GM21381 (cell line): ENCODE results near the gene TRANK1.

Experiments used
- ATAC-seq: cut with Tn5 transposase; IDR thresholded peaks from one replicate; pipeline ENCODE4 v1.9.1; 2021; ENCODE audit warnings: mild to moderate bottlenecking, moderate library complexity; ENCODE audit not compliant: unreplicated experiment

The TRANK1 gene

DNA sequence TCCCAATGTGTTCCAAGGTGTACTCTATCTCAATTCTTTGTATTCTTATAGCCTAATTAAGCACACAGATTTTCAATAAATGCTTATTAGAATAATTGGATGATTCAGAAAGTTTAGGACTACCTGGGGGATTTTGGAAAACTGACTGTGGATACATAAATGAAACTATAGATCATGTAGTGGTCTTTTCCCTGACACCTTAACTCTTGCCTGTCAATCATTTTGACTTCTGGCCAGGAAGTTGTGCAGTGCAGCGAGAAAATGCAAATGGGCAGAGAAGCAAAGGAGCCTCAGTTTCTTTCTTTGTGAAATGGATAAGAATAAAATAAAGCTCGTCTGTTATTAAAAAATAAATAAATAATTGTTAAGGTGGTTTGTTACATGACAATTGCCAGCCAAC is 133.1 kb downstream of the TRANK1 start:
- no peak for ATAC-seq

DNA sequence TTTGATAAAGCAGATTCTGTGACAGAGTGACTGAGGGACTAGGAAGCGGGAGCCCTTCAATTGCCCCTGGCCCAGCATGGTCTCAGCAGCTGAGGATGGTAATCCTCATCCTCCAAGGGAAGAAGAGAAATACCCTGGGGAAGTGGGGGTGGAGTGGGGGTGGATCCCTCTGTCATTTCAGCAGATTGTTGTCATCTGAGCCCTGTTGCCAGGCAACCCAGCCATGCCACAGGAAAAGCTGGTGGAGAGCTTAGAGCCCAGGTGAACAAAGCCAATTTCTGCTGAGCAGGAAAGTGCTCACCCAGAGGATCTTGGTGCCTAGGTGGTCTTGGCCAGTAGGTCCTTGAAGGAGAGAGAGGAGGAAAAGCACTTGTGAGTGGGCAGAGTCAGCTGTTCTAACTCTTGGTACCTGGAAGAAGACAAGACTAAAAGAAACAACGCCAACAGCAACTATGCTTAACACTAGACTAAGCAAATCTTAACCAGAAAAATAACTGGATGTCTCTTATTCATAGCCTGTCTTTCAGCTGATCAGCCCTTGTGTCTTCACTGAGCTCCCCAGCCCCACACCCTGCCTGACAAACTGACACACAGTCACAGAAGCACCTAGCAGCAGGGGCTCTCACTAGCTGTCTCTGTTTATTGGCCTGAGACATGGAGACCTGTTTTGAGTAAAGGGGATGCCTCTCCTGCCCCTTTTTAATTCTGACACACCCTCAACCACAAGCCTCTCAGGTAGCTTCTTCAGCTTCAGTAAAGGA is 140.4 kb downstream of the TRANK1 start:
- no peak for ATAC-seq

DNA sequence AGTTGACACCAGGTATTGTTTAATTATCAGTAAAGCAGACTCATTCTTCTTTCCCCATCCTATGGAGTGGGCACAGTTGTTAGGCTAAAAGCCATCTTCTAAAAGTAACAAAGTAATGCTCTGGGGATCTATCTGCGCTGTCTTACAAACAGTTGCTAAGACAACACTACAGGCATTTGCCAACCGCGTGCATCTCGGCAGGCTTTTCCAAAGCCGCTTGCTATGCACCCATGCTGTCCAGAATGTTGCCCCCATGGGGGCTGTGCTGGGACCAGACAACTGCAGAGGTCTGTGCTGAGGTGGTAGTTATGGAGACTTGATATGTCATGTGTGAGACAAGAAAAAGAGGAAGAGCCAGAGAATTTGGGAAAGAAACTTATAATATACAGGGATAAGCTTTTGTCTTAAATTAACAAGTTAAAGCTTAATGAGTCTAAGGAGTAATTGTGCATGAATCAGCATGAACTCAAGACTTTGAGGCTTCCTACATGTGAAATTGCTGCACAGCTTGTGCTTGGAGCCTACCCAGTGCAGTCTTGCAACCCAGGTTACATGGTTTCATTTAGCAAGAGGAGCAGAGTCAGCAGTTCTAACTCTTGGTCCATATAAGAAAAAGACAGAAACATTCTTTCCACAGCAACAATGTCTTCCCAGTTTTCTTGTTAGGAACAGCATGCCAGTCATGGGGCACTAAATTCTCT is 141.6 kb downstream of the TRANK1 start:
- no peak for ATAC-seq

DNA sequence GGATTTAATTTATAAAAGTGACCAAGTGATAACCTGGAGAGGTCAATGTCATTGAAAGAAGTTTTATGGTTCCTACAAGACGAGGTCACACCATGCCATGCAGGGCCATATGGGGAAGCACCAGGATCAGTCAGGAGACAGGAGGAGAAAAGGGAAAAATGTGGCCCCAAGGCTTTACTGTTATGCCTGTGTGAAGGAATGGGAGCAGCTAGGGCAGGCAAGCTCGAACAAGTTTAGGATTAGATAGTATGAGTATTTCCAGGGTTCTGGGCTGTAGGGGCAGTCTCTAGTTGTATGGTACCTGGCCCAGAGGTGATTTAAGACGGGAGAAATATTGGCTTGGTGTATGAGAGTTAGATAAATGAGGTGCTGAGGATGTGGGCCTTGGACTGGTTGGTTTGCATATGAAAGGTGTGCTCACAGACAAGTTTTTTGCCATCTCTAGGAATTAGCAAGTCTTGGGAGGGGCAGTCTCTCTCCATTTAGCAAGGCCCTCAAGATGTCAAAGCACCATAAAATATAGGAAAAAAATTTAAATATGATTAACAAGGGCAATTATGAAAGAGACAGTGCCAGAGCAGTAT is 144.2 kb downstream of the TRANK1 start:
- no peak for ATAC-seq

DNA sequence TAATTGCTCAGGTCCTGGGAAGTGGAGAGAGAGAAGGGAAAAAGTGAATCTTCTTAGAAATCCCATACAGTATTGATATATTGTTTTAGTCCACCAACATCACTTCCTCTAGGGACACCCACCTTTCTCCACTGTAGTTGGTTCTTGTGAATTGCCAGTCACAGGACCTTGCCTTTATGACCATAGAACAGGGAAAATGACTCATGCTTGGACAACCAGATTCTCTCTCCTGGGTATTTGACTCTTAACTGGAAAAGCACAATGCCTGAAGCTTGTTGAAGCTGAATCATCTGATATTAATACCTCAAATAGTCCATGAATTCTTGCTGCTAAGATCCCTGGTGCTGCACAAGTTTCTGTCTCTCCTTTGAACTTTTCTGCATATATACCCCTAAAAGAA is 148.0 kb downstream of the TRANK1 start:
- no peak for ATAC-seq

DNA sequence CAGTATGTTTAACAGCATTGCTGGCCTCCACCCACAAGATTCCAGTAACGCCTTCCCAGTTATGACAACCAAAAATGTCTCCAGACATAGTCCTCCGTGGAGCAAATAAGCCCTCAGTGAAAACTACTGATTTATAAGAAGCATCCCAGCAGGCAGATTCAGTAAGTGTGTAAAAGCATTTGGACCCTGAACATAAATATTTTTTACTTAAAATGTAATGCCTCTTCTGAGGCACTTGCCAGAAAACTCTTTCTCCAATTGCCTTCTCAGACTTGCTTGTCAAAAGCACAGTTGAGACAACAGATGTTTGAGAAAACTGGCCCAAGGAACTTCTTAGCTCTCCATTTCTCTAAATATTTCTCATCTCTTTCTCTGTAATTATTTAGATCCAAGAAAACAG is 148.7 kb downstream of the TRANK1 start:
- ATAC-seq: no peak

DNA sequence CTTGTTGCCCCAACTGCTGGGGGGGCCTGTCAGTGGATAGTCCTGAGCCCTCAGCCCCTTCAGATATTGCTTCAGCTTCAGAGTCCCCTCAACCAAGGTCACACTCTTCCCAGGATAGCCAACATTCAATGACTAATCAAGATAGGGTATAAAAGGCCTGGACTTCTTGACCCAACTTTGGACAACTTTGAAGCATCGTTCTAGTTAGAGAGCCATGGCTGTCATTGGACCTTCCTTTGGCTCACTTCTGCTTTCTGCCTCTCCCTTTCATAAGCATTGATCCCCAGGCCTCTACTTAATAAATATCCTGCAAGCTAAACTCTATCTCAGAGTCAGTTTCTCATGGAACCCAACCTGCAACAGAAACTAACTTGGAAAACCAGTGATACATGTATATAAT is 149.2 kb downstream of the TRANK1 start:
- ATAC-seq: no peak

DNA sequence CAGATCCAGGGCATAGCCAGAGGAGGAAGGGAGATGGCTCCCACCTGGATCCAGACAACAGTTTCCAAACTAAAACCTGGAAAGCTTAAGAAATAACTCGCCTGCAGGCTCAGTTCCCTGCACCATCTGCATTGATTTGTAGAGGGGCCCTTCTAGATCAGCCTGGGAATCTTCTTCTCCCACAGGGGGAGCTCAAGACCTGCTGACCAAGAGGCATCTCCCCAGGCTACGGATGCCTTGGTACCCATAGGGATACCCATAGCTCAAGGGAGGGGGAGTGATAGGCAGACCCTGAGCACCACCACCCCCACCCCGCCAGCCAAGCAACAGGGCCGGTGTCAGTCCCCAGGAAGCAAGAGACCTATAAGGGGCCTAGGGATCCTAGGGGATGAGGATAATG is 152.5 kb downstream of the TRANK1 start:
- ATAC-seq: no peak

DNA sequence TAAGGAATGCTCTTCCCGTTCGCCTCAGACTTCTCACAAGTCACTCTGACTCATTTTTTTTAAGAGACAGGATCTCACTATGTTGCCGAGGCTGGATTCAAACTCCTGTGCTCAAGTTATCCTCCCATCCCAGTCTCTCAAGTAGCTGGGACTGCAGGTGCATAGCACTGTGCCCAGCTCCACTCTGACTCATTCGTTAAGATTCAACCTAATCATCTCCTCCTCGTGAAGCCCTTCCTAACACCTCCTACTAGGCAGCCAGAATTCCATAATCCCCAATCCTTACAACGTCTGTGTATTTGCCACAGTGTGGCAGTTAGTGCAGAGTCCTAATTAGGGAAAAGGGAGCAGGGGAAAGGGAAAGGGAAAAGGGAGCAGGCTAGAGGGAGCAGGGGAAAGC is 154.1 kb downstream of the TRANK1 start:
- no peak for ATAC-seq

DNA sequence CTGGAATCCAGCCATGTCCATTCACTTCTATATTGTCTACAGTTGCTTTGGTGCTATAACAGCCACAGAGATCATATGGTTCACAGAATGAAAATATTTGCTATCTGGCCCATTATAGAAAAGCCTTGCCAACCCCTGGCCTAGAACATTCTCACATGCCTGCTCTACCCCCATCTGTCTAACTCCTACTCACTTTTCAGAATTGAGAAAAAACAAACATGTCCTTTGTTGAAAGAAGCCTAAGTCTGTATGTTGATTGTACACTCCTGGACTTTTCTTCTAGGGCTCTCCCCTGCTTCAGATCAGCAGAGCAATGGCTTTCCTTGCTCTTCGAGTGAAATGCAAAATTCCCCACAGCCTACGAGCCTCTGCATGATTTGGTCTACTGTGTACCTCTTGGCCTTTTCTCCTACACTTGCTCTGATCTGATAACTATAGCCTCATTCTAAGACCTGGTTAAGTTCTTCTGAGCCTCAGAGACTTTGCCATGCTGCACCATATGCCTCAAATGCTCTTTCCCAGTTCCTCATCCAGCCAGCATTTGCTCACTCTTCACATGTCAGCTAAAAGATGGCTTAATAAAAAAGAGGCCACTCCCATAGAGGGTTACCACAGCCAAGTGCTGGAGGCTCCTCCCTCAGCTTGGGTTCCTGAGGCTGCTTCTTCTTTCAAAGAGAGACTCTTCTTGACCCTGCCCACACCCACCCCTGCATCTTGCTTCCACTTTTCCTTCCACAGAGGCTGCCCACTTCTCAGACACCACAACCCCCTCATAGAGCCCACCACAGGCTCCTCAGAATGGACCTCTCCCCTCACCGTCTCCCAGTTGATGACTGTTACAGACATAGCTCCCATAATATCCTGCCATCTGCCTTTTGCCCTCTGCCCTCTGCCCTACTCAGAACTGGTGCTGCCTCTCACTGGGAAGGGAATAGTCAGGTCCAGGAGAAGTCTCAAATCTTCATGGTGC is 157.6 kb downstream of the TRANK1 start:
- ATAC-seq: no peak

DNA sequence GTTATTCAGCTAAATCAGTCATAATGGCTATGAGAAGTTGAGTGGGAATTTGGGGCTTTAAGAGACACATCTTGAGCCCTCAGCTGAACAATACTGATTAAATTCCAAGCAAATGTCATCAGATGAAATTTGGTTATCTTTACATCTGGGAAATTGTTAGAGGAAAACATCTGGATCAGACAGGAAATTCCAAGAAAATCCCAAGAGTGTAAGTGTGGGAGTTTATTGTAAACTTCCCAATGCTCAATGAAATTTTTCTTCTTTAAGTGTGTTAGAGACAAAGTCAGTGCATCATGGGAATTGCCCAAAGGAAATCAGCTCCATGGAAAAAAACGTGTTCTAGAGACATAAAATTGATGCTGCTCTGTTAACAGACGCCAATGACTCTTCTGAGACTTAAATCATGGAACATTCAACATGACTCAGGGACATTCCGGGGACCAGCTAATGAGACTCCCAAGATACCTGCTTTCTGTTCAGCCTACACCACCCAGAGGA is 160.7 kb downstream of the TRANK1 start:
- no peak for ATAC-seq

DNA sequence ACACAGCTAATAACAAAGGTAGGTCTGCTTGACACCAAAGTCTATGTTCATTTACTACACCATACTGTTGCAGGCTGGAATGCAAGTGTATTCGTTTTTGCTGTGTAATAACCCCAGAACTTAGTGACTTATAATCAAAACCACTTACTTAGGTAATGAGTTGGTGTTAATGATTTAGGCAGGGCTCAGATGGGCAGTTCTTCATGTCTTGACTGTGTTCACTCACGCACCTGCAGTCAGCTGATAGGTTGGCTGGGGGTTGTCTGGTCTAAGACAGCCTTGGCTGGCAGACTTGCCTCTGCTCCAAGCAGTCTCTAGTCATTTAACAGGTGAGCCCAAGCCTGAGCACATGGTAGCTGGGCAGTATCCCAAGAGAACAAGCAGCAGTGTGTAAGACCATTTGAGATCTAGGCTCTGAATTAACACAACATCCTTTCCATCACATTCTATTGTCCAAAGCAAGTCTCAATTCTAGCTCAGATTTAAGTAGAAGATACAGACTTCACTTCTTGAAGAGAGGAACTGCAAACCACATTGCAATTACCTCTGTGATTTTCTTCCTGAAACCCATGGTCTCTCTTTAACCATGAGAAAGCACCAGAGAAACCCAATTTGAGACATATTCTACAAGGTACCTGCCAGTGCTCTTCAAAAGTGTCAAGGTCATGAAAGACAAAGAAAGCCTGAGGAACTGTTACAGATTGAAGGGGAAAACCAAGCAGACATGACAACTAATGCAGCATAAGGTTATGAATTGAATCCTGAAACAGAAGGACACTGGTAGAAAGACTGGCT is 167.2 kb downstream of the TRANK1 start:
- peak; percentile 63 for ATAC-seq
